A673 (cell line): ENCODE measurements around the gene RASSF6. TPM values are rescaled to one million over a fixed set of nuclear protein-coding genes. Genes with fewer than 3 reads are reported as not detected.

Source experiments
- BruUV-seq: library from RNA; stranded (reverse); fragments of 400-500 nt; replicated peaks from 2 replicates; lab custom pipeline; 2021; lab: Mats Ljungman, UMichigan
- CTCF ChIA-PET: fragments of 300-600 bp; sonication (Branson Sonifier 250); formaldehyde crosslinking; loops from one replicate; lab custom pipeline; 2022; ENCODE audit warnings: antibody characterized with exemption; lab: Charles Lee
- POLR2A ChIA-PET: fragments of 300-600 bp; sonication (Branson Sonifier 250); formaldehyde crosslinking; loops from one replicate; lab custom pipeline; 2022; ENCODE audit warnings: antibody characterized with exemption; ENCODE audit not compliant: low non-redundant PET; lab: Charles Lee
- DNase-seq: peaks from one replicate; pipeline ENCODE4 v3.0.0-alpha.2; 2015; ENCODE audit warnings: low spot score
- H3K27ac ChIP-seq: fragments of 200-600 bp; sonication (generic); 2 replicates; pipeline ENCODE4 v1.5.1; 2016; ENCODE audit warnings: mixed run types, low read depth, mild to moderate bottlenecking, mixed read lengths, antibody characterized with exemption, low read length; ENCODE audit not compliant: poor library complexity, severe bottlenecking
- H3K27me3 ChIP-seq: fragments of 200-600 bp; sonication (generic); replicated peaks from 2 replicates; pipeline ENCODE4 v1.6.1; 2017; ENCODE audit warnings: mixed run types, low read depth, mild to moderate bottlenecking, mixed read lengths, antibody characterized with exemption, low read length; ENCODE audit not compliant: insufficient read depth, poor library complexity
- H3K36me3 ChIP-seq: fragments of 200-600 bp; sonication (generic); 2 replicates; pipeline ENCODE4 v1.6.1; 2016; ENCODE audit warnings: mixed run types, mild to moderate bottlenecking, mixed read lengths, antibody characterized with exemption, low read length; ENCODE audit not compliant: insufficient read depth, poor library complexity, severe bottlenecking
- H3K4me1 ChIP-seq: fragments of 200-600 bp; sonication (generic); 2 replicates; pipeline ENCODE4 v1.6.1; 2017; ENCODE audit warnings: mixed run types, mild to moderate bottlenecking, mixed read lengths, antibody characterized with exemption, low read length; ENCODE audit not compliant: insufficient read depth, poor library complexity, severe bottlenecking
- H3K4me3 ChIP-seq: fragments of 200-600 bp; sonication (generic); 2 replicates; pipeline ENCODE4 v1.5.1; 2016; ENCODE audit warnings: low read depth, mixed run types, mild to moderate bottlenecking, mixed read lengths, low read length; ENCODE audit not compliant: poor library complexity, severe bottlenecking
- H3K9me3 ChIP-seq: fragments of 200-600 bp; sonication (generic); 2 replicates; pipeline ENCODE4 v1.6.1; 2016; ENCODE audit warnings: mixed run types, low read depth, mild to moderate bottlenecking, mixed read lengths, antibody characterized with exemption, low read length; ENCODE audit not compliant: poor library complexity, severe bottlenecking
- CTCF ChIP-seq: fragments of 300-800, 200-600 bp; sonication (generic); conservative IDR thresholded peaks from 2 replicates; pipeline ENCODE4 v1.5.1; 2017; ENCODE audit warnings: low read depth, mild to moderate bottlenecking, antibody characterized with exemption, low read length, moderate library complexity, mixed read lengths
- EZH2 ChIP-seq: fragments of 200-600 bp; sonication (generic); IDR thresholded peaks from 2 replicates; pipeline ENCODE4 v1.6.1; 2017; ENCODE audit warnings: borderline replicate concordance, low read depth, mild to moderate bottlenecking, mixed read lengths, antibody characterized with exemption, low read length; ENCODE audit not compliant: poor library complexity, severe bottlenecking
- intact Hi-C: fragments of 100-400 bp; cut with micrococcal nuclease; formaldehyde crosslinking; loops from one replicate; pipeline ENCODE4 v1.10.0; 2022; ENCODE audit not compliant: unreplicated experiment
- total RNA-seq: library from RNA; stranded (reverse); gene quantifications from 2 replicates; pipeline ENCODE4 v1.2.3, GENCODE V29; 2021

Gene RASSF6
- total RNA-seq, 1 experiment from 2014 or later, result not detected

- no peaks in the 10 kb centered on the region for H3K36me3 ChIP-seq
- no peaks in the 10 kb centered on the region for H3K4me1 ChIP-seq
- H3K4me3 ChIP-seq, result no peak overlapping the region
- TF ChIP-seq EZH2 (no peak), CTCF (no peak)
- CTCF ChIA-PET, result no interaction called here
- intact Hi-C loops, result no loop called here
- H3K9me3 ChIP-seq, result no peaks in the 10 kb centered on the region
- no peak overlapping the region for H3K27ac ChIP-seq
- no peaks in the 10 kb centered on the region for H3K27me3 ChIP-seq
- POLR2A ChIA-PET, result no interaction called here
- no TSS peak for BruUV-seq
- DNase-seq, result no peak
Measured at GRCh38 chr4:73533515-73534422, 86.5 kb downstream of the RASSF6 start.

GRCh38 chr4:73528171-73528570, 92.1 kb downstream of the RASSF6 start:
- intact Hi-C loops, result no loop called here
- POLR2A ChIA-PET, result no interaction called here
- TF ChIP-seq CTCF (no peak), EZH2 (no peak)
- CTCF ChIA-PET, result no interaction called here
- BruUV-seq, result no TSS peak
- DNase-seq, result no peak
- no peaks in the 10 kb centered on the region for H3K27me3 ChIP-seq
- no peak overlapping the region for H3K27ac ChIP-seq
- no peaks in the 10 kb centered on the region for H3K36me3 ChIP-seq
- no peak overlapping the region for H3K4me3 ChIP-seq
- H3K4me1 ChIP-seq, result no peaks in the 10 kb centered on the region
- H3K9me3 ChIP-seq, result no peaks in the 10 kb centered on the region

GRCh38 chr4:73527196-73527595, 93.0 kb downstream of the RASSF6 start:
- H3K4me3 ChIP-seq, result no peak overlapping the region
- H3K9me3 ChIP-seq, result no peaks in the 10 kb centered on the region
- no peak overlapping the region for H3K27ac ChIP-seq
- ChIA-PET POLR2A (no interaction called here), CTCF (no interaction called here)
- BruUV-seq, result no TSS peak
- no peaks in the 10 kb centered on the region for H3K4me1 ChIP-seq
- no peaks in the 10 kb centered on the region for H3K27me3 ChIP-seq
- DNase-seq, result no peak
- no peak for TF ChIP-seq CTCF
- no peak for TF ChIP-seq EZH2
- H3K36me3 ChIP-seq, result no peaks in the 10 kb centered on the region
- intact Hi-C loops, result no loop called here
